GM18858 (cell line): ENCODE data around the gene WFIKKN2.

Experiments
- ATAC-seq: cut with Tn5 transposase; IDR thresholded peaks from one replicate; pipeline ENCODE4 v1.9.1; 2021; ENCODE audit not compliant: unreplicated experiment

Gene WFIKKN2

DNA sequence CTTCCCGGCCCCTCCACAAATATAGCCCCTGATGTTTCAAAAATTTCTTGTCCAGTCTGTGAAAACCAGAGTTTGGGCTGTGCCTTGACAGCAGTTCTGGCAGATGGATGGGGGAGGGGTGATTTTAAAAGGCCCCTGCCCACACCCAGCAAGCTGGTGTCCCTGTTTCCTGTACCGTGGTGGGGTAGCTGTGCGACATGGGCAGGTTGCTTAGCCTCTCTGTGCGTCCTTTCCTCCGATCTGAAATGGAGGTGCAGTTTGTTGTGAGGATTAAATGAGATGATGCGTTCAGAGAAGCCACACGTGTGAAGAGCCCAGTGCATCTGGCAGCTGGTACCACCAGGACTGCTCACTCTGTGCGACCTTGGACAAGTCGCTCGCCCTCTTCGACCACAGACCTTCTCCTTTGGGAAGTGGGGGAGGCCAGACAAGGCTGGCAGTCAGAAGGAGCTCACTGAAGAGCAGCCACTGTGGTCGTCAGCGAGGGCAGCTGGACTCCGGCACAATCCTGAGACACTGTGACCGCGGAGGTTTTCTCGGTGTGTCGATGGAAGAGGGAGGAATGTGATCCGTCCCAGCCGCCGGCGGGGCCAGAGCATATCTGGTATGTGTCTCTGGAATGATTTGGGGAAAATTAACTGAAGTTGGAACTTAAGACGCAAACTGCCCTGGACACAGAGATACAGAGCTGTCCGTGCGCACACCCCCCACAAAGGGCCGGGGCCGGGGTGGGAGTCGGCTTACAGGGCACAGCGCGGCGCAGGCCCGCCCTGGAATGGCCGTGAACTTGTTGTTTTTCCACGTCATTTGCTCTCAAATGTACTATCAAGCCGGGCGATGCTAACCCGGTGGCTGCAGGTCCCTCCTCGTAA is 721 bp upstream of the WFIKKN2 start:
- no peak for ATAC-seq

- ATAC-seq = no peak
Observed at GRCh38 chr17:50836826-50837225, 1.4 kb downstream of the WFIKKN2 start.

GRCh38 chr17:50837286-50837979 is 2.0 kb downstream of the WFIKKN2 start:
- ATAC-seq = no peak

DNA sequence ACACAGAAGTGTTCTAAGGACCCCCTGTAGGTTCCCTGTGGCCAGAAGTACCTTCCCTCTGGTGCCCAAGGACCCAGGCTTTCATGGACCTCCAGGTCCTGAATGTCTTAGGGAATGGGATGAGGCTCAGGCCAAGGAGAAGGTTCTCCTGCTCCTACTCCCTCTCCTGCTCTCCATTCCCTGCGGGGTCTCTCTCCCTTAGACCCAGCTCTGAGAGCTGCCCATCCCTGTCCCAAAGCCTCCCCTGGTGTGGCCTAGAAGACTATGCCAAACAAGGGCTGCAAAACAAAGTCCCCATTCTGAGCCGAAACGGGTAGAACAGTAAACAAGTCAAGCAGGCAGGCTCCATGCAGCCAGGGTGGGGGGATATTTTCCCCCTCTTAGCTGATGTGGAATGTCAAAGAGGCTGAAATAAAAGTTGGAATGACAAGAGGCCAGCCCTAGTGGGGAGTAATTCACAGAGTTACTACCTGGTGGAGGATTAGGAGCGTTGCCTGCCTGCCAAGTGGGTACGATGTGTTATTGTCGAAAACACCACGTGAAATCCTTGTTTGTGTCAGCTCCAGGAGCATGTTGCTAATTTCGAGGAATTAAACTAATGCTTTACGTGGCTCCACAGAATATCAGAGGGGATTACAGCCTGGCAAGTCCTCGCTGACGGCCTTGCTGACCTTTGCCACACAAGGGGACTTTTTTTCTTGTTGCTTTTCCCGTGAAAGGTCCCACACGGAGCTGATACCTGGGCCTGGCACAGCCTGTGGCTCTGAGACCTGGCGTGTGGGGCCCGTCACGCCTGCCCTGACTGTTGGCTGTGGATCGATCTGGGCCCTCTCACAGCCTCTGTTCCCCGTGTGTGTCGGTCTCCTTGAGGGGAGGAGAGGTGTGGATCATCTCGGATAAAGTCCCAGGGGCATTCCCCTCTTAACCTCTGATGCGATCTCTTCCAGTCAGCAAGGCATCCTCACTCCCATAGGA is 2.9 kb downstream of the WFIKKN2 start:
- ATAC-seq = no peak

DNA sequence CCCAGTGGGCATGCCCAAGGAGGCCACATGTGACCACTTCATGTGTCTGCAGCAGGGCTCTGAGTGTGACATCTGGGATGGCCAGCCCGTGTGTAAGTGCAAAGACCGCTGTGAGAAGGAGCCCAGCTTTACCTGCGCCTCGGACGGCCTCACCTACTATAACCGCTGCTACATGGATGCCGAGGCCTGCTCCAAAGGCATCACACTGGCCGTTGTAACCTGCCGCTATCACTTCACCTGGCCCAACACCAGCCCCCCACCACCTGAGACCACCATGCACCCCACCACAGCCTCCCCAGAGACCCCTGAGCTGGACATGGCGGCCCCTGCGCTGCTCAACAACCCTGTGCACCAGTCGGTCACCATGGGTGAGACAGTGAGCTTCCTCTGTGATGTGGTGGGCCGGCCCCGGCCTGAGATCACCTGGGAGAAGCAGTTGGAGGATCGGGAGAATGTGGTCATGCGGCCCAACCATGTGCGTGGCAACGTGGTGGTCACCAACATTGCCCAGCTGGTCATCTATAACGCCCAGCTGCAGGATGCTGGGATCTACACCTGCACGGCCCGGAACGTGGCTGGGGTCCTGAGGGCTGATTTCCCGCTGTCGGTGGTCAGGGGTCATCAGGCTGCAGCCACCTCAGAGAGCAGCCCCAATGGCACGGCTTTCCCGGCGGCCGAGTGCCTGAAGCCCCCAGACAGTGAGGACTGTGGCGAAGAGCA is 4.4 kb downstream of the WFIKKN2 start:
- no peak for ATAC-seq

DNA sequence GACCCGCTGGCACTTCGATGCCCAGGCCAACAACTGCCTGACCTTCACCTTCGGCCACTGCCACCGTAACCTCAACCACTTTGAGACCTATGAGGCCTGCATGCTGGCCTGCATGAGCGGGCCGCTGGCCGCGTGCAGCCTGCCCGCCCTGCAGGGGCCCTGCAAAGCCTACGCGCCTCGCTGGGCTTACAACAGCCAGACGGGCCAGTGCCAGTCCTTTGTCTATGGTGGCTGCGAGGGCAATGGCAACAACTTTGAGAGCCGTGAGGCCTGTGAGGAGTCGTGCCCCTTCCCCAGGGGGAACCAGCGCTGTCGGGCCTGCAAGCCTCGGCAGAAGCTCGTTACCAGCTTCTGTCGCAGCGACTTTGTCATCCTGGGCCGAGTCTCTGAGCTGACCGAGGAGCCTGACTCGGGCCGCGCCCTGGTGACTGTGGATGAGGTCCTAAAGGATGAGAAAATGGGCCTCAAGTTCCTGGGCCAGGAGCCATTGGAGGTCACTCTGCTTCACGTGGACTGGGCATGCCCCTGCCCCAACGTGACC is 5.0 kb downstream of the WFIKKN2 start:
- ATAC-seq = no peak

DNA sequence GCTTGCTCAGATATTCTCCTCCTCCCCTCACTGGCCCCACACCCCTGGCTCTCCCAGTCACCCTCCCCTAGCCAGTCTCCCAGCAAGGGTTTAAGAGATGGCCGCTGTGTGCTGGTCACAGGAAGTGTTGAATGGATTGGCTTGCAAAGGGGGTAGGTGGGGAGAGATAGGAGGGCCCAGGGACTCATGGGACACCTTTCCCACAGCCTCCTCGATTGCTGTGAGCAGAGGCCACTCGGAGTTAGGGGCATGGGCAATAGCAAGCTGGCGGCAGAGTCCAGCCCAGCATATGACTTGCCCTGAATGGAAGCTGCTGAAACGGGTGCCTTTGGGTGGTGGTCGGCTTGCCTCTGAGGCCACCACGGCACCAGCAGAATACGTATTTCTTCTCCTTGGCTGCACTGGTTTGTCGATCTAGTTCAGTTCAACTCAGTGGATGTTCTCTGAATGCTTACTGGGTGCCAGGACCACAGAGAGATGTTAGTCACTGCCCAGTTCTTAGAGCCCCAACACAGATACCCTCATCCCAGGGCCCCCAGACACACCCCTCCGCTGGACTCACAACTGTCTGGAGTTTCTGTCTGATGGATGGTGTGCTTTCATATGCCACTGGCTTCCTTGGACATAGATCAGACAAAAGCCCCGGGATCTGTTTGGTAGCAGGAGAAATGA is 6.0 kb downstream of the WFIKKN2 start:
- ATAC-seq = no peak

DNA sequence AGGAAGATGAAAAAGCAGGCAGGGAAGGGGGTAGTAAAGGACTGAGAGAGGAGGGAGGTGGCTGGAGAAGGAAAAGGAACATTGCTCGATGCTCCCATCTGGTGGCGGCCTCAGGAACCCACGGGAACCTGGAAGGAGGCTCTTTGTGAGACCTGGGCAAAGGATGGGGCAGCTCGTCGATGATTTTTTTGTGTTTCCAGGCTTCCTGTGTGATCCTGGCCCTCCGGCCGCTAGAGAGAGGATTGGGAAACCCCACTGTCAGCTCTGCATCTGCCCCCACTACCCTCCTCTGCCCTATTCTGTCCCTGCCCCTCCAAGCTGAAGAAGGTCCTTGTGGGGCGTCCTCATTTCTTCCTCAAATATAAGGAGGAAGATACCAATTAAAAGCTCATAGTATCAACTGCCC is 6.6 kb downstream of the WFIKKN2 start:
- no peak for ATAC-seq

DNA sequence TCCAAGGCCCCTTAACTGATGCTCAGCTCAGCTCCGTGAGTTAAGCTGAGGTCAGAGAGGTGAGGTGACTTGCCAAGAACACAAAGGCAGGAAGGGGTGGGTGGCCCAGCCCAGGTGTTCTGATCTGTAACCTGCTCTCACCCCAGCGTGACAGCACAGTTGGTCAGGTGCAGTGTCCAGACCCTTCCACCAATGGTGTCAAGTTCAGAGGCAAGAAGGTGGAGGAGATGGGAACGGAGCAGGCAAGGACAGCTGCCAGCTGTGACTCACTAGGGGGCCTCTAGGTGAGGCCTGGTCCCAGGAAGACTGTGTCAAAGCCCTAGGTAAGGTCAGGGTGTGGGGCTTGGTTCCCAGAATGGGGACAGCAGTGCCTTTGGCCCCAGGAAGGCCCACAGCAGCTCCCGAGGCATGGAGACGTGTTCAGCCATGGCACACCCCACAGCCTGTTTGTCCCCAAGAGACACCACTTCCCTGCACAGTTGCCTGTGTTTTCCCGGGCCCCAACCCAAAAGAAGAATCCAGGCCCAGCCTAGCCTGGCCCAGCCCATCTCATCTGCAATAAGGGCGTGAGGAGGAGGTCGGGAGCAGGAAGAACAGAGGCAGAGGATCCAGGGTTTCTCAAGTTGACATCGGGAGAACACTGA is 7.2 kb downstream of the WFIKKN2 start:
- ATAC-seq = no peak

GRCh38 chr17:50843150-50843905 is 7.9 kb downstream of the WFIKKN2 start:
- ATAC-seq = no peak

- no peak for ATAC-seq
Observed at GRCh38 chr17:50844117-50844700, 8.8 kb downstream of the WFIKKN2 start.

- ATAC-seq = no peak
Observed at GRCh38 chr17:50845240-50846147, 10.1 kb downstream of the WFIKKN2 start.

GRCh38 chr17:50847566-50847965 is 12.2 kb downstream of the WFIKKN2 start:
- ATAC-seq = no peak

DNA sequence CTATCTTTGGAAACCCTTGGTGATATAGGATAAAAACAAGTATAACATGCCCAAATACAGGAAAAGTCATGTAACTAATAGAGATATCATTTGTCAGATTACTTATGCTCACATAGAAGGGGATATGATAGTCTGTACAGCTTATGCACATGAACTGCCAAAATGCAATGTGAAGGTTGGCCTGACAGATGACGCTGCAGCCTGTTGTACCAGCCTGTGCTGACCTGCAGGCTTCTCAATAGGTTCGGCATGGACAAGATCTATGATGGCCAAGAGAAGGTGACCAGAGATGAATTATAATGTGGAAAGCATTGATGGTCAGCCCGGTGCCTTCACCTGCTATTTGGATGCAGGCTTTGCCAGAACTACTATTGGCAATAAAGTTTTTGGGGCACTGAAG is 12.7 kb downstream of the WFIKKN2 start:
- no peak for ATAC-seq

- no peak for ATAC-seq
Observed at GRCh38 chr17:50848711-50849110, 13.3 kb downstream of the WFIKKN2 start.

GRCh38 chr17:50850640-50851039 is 15.3 kb downstream of the WFIKKN2 start:
- ATAC-seq = no peak

DNA sequence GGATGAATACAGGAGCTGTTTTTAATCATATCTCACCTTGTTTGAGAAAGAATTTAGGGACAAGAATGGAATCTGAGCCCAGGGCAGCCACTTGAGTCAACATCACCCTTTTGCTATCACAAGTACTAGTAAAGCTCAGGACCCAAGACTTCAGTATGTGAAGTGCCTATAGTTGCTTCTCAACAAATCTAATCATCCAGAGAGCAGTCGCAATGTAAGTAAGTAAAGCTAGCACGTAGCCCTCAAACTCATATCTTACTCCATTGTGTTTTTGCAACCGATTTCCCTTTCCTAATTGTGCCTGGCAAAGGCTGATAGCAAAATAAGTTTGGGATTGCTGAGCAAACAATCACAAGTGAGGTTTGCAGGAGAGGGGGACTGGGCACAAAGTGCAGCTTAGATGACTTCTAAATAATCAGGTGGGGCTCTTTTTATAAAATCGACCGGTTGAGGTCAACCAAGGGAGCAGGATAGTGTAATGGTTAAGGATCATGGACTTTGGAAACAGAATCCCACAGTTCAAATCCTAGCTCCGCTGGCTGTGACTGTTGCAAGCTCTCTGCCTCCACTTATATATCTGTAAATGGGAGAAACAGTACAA is 17.7 kb downstream of the WFIKKN2 start:
- ATAC-seq = no peak
